Hematopoietic multipotent progenitor cell treated with erythropoietin and hydrocortisone succinate and interleukin-3 and kit ligand, for 17 days (in vitro differentiated cells): ENCODE measurements around the gene HCN4.
A peak's percentile ranks its signal among the peaks of the same experiment; 100 is the strongest.

Experiments used
- DNase-seq: peaks from one replicate; pipeline ENCODE4 v3.0.0-alpha.2; 2015; ENCODE audit warnings: low spot score

HCN4 gene

GRCh38 chr15:73378089-73378488 is 9.3 kb upstream of the HCN4 start:
- DNase-seq, result no peak

DNA sequence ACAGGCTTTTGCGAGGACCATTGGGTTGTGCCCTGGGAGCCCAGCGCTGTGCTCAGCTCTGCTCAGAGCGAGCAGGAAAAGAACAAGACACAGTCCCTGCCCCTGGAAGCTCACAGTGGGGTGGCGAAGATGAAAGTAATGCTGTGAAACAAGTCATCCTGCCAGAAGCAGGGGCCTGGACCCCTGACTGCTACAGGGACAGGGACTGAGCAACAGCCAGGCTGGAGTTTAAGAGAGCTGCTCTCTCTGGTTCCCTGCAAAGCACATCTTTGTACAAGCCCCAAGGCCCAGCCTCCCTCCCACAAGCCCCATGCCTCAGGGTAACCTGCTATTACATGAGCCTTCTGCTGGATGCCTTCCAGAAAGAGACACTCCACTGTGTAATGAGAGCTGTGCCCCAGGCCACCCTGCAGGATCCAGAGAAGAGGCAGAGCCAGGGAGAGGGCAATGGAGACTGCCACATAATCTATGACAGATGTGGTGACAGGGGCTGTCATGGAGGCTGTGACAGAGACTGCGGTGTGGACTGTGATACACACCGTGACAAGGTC is 7.1 kb upstream of the HCN4 start:
- DNase-seq, result no peak

GRCh38 chr15:73375012-73375411 is 6.3 kb upstream of the HCN4 start:
- no peak for DNase-seq

GRCh38 chr15:73374604-73375003 is 5.8 kb upstream of the HCN4 start:
- no peak for DNase-seq

DNA sequence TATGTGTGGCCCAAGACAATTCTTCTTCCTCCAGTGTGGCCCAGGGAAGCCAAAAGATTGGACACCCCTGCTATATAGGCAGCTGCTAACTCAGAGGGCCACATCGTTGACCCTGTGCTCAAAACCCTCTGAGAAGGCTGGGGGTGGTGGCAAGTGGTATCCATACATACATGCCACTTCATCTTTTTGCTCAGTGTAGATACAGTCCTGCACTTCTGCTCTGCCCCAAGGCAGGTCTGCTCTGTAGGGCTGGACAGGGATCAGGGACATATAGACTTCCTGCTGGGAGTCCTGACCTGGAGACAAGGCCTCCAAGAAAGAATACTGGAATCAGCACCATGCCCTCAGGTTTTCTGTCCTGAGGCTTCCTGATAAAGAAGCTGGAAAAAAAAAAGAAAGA is 4.5 kb upstream of the HCN4 start:
- DNase-seq, result no peak

GRCh38 chr15:73371812-73372211 is 3.1 kb upstream of the HCN4 start:
- DNase-seq, result no peak

DNA sequence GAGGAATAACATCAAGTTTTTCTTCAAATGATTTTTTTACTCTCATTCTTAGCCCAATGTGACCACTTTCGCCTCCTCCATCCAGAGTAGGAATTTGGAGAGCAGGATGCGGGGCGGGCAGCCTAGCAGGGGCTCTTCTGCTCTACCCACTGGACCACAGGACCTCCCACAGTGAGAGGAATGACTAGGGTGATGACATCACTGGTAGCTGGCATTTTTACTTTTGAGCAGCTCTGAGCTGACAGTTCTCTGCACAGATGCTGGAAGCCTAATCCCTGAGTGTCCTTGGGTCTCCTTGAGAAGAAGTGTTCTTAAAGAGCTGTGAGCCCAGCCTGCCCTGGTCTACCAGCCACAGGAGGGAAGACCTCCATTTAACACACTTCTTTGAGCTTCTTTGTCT is 1.4 kb upstream of the HCN4 start:
- DNase-seq, result no peak

DNA sequence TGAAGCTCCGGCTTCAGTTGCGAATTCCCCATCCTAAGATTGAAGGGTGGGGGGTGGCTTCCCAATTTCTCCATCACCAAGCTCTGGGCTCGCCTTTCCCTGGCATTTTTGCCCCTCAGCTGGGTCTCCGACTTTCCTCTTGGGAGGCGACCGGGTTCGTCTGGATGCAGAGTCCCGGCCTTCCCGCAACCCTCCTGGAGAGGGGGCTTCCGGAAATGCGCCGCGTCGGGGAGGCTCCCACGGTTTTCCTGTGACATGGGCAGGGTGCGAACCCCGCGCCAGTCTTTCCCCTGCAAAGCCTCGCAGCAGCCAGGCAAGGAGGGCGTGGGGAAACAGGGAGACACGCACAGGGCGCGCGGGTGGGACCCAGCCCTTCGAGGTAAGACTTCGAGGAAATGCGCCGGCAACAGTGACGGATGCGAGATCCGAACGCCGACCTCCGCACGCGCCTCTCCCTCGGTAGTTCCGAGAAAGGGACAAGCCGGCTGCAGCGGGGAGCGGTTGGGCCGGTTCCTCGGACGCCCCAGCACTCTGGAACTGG is 466 bp upstream of the HCN4 start:
- DNase-seq, result no peak

- no peak for DNase-seq
These were observed 996 bp downstream of the HCN4 start for GRCh38 chr15:73367624-73368300.

DNA sequence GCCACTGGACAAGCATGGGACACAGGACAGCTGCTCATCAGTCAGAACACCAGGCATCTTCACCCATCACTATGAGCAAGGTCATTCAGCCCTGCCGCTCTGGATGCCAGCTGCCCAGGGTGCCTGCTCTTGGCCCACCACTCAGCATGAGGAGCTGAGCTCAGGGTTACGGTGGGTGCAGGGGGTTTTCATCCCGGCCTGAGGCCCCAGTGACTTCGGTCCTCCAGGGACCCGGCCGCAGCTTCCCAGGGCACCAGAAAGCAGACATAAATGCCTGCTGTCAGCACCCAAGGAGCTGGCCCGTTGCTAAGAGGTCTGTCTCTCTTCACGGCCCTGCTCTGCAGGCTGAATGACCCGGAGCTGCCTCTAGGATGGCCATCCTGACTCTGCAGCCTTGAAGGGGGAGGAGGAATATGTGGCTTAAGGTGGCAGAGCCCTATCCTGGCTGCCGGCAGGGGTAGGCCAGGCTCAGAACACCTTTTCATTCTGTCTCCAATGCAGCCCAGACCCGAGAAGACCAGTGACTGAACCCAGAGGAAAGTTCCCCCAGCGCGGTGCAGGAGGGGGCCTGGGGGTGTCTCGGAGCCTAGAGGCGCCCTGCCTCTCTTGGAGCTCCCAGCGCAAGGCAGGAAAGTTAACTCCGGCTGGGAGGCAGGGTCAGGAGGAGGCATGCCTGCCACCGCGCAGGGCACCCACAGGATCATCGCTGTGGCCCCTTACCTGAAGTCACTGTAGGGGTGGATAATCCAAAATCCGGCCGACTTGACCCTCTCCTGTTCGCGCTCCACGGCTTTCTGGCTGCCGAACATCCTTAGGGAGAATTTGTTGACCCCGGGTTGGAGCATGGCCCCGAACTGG is 1.8 kb downstream of the HCN4 start:
- DNase-seq, result no peak

GRCh38 chr15:73364070-73364469 is 4.7 kb downstream of the HCN4 start:
- no peak for DNase-seq

GRCh38 chr15:73362900-73363299 is 5.9 kb downstream of the HCN4 start:
- DNase-seq, result no peak

GRCh38 chr15:73361337-73361736 is 7.4 kb downstream of the HCN4 start:
- no peak for DNase-seq

GRCh38 chr15:73359651-73360050 is 9.1 kb downstream of the HCN4 start:
- no peak for DNase-seq

DNA sequence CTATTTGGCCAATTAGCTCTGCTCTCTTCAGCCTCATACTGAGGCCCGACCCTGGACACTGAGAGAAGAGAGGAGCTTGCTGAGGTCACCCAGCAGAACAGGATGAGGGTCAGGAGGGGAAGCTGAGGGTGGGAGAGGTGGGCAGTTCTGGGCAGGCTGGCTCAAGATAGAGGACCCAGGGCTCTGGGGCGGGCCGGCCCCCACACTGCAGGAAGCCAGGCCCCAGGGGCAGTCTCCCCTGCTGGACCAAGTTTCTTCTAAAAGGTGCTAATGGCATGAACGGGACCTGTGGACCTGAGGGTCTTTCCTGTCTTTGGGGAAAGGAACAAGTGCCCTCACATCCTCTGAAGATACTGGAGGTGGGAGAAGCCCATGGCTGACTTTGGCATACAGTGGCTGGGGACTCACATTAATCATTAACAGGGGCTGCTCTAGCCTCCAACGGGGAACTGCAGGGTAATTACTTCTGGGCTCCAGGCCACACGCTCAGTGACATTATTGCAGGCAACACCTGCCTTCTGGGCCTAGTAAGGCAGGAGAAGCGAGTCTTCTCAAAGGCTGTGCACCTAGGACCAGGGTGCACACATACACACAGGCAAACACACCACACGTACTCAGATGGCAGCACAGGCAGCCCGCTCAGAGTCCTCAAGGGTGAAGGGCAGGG is 10.6 kb downstream of the HCN4 start:
- DNase-seq, result no peak

GRCh38 chr15:73355612-73356265 is 13.0 kb downstream of the HCN4 start:
- no peak for DNase-seq

- no peak for DNase-seq
These were observed 14.5 kb downstream of the HCN4 start for GRCh38 chr15:73354241-73354640.

- DNase-seq, result no peak
These were observed 15.0 kb downstream of the HCN4 start for GRCh38 chr15:73353734-73354133.

- no peak for DNase-seq
These were observed 16.7 kb downstream of the HCN4 start for GRCh38 chr15:73352082-73352481.

DNA sequence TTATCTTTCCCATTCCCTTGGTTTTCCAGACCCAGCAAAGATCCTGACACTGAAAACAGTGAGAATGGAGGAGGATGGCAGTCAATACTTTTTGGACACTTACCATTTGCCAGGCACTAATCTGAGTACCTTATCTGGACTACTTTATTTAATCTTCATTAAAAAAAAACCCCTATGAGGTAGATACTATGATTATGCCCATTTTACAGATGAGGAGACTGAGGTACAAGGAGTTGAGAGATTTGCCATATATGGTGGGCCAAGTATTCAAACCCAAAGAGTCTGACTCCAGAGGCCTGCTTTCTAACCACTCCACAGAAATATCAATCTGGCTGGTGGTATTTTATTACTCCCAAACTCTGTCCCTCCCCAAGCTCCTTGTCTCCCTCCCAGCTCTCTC is 19.6 kb downstream of the HCN4 start:
- DNase-seq, result no peak

DNA sequence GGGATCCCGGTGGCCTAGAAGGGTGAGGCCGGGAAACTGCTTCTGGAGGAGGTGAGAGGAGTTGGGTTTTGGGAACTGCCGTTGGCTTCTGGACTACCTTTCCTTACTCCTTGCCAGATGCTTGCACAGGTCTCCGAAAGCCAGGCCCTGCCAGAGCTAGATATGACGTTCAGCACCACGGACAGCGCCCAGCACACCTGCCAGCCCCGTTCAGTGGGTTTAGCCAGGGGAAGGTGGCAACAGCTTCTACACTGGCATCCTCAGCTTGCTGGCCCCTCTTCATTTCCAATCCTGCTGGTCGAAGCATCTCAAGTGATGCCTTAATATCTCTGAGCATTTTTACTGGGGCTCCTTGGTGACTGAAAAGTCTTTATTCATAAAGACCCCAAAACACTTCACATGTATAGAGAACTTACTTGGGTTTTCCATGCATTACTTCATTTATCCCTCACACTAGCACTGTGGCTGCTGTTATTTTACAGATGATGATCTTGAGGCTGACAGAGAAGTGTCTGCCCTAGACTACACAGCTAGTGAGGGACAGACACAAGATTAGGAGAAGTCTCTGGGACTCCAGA is 21.9 kb downstream of the HCN4 start:
- peak; percentile 11 for DNase-seq

GRCh38 chr15:73345658-73346057 is 23.1 kb downstream of the HCN4 start:
- no peak for DNase-seq
